HG03565 (cell line): ENCODE results near the gene PSG6.
"Not testable (repeated sequence)": the region's sequence is repeated elsewhere in the genome, so short reads cannot be mapped to it uniquely, and the experiment has no call there.

Experiments
- ATAC-seq: cut with Tn5 transposase; IDR thresholded peaks from one replicate; pipeline ENCODE4 v1.9.1; 2021; ENCODE audit warnings: mild to moderate bottlenecking, moderate library complexity; ENCODE audit not compliant: unreplicated experiment

PSG6 gene

DNA sequence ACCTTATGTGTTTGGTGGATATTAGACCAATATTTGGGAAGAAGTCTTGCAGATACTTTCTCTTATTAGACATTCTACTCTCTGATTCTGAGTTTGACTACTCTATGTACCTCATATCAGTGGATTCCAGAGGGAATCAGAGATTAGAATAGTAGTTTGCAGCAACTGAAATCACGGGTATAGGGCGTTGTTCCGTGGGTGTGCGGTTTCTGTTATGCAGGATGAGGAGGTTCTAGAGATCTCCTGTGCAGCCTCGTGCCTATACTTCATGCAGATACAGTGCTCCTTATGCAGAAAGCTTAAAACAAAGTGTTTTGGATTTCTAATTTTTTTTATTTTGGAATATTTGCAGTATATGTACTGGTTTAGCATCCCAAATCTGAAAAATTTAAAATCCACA is 6.0 kb downstream of the PSG6 start:
- not testable (repeated sequence) for ATAC-seq

DNA sequence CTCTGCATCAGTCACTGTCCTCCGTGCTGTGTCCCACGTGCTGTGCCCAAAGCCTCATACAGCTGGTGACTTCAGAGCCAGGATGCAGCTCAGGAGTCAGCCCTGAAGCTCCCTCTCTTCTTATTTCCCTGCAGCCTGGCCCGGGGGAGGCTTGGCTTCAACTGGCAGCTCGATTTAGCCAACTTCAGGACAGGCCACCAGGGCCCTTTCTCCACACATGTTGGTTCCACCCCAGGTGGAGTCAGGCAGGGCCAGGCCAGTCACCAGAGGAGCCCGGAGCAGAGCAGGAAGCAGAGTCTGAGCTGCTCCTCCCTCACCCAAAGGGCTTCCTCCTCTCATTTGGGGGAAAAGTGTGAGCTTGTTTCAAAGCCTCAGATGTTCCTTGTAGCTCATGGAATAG is 11.5 kb downstream of the PSG6 start:
- ATAC-seq: not testable (repeated sequence)

DNA sequence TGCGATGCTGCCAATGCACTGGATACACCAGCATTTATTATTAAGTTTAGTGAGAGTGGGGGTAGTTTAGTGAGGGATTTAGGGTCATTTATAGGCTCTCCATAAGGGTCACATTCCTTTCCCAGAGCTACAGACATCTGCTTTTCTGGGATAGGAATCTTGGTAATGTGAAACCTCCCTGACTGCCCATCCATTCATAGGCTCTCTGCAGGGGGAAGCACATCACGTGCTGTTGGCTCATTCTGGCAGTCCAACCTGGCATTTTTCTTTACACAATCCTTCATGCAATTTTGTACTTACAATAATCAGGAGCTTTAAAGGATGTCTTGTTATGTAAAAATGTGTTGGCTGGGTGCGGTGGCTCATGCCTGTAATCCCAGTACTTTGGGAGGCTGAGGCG is 17.1 kb downstream of the PSG6 start:
- not testable (repeated sequence) for ATAC-seq

DNA sequence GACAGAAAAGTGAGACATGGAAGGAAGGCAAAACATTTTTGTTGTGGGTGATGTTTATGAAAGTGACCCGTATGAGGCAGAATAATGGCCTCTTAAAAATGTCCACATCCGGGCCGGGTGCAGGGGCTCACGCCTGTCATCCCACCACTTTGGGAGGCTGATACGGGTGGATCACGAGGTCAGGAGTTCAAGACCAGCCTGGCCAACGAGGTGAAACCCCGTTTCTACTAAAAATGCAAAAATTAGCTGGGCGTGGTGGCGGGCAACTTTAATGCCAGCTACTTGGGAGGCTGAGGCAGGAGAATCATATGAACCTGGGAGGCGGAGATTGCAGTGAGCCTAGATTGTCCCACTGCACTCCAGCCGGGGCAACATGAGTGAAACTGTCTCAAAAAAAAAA is 18.0 kb downstream of the PSG6 start:
- ATAC-seq: not testable (repeated sequence)

DNA sequence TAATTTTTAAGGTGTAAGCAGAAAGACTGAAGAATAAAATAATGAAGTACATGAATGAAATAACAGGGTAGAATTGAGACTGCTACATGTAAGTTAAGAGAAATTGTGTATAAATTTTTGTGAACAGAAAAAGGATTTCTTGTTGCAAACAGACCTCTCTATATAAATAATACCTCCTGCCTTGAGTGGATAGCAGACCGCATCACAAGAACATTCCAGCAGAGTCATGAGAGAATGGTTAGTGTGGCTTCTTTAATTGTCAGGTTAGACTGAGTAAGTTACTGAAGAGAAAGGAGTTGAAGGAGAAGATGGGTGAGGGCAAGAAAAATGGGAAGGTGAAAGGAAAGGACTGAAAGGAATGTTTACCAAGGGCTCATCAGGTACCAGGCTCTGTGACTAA is 18.6 kb downstream of the PSG6 start:
- not testable (repeated sequence) for ATAC-seq

DNA sequence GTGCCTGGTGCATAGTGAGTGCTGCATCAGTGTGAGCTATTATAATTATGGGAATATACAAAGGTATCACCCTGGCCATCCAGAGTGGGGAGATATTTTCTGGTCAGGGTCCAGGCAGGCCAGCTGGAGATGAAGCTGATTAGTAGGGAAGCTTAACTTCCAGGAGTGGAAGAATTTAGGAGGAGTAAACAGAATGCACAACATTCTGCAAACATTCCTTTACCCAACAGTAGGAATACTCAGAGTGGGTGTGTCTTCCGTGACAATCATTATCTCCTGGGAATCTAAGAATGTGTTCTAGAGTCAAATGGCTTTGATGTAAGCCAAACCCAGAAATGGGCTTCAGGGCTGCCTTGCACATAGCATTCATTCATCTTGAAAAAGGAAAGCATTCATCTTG is 19.0 kb downstream of the PSG6 start:
- ATAC-seq: not testable (repeated sequence)

DNA sequence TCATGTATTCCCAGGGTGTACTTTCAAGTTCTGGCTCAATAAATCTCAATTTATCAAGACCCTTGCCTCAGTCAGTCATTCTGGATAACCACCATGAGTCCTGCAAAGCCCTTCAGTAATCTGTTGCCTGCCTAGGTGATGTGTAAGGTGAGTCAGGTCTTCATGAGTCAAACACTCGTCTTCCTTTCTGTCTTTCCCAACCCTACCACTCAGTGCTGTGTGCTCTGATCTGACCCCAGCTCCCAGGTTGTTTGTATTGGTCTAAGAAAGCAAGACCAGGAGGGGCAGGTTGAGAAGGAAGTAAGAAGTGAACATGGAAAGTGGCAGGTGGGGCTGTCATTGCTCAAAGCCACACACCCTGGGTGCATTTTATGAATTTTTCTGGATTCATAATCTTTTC is 20.0 kb downstream of the PSG6 start:
- not testable (repeated sequence) for ATAC-seq

DNA sequence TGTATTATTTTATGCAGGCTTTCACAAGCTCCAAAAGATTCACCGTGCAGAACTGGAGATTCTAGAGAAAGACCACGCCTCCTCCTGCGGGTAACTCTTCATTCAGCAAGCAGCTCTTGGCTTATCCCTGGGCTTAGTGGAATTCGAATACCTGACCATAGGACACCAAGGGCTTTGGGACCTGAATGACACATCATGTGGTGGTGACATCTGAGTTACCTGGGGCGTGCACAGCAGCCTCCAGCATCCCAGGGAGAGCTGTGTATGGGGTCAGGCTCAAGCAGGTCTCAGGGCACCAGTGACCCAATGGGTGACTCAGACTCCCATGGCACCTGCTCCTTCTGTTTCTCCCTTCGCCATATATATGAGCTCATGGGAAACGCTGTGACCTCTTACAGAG is 27.2 kb downstream of the PSG6 start:
- not testable (repeated sequence) for ATAC-seq

DNA sequence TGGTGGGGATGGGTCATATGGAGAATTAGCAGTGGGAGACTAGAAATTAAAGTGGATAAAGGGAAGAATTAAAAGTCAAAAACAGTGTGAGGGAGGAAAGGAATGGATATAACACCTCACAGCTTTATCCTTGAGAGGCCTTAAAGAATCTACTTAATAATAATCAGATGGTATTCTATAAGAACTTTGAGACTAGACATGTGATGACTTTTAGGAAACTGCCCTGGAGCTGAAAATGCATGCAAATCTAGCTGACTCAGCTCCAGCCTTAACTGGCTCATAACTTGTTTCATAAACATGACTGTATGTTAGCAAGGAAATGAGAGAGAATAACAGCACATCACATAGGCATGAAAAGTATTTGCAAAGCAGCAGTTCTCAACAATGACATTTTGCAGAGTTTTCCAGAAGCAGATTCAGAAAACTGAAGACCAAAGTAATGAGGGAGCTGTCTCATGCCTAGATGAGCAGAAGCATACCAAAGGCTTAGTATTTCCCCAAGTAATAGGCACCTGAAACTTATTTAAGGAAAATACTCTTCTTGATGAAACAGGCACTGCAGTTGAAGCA is 29.7 kb downstream of the PSG6 start:
- ATAC-seq: not testable (repeated sequence)

DNA sequence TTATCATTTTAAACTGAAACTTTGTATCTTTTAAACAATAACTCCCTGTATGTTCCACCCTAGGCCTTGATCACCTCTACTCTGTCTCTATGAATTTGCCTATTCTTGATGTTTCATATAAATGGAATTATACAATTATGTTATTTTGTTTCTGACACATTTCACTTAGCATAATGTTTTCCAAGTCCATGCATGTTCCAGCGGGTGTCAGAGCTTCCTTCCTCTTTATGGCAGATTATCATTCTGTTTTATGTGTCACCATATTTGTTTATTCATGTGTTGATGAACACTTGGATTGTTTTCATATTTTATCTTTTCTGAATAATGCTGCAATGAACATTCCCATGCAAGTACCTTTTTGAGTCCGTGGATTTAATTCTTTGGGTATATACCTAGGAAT is 35.0 kb downstream of the PSG6 start:
- not testable (repeated sequence) for ATAC-seq

DNA sequence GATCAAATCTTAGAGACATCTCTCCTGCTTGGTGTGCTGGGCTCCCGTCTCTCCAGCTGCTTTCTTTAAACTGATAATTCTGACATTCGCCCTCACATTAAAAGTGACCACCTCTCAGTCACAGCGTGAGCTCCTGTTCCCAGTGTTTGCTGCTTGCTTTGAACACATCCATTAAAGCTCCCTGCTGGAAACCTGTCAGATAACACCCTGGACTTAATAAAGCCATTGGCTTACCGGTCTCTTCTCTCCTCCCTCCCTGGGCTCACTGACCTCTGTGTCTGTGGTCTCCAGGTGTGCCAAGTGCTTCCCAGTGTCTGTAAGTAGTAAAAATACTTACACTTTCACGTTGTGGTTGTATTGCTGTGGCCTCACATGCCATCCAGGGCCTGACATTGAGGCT is 35.7 kb downstream of the PSG6 start:
- ATAC-seq: not testable (repeated sequence)

DNA sequence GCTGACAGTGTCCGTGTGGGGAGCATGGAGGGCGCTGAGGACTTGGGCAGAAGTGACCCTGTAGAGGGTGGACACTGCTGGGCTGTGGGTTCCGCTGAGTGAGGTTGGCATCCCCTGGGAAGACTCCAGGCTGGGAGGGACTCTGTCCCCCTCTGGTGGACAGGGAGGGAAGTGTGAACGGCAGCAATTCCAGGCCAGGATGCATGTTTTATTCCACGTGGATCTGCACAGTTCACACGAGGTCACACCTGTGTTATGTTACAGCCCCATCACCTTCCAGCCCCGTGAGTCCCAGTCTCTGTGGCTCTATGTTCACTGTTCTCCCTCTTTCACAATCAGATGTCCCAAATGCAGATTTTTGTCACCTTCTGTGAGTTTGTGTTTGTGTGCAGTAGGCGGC is 36.4 kb downstream of the PSG6 start:
- ATAC-seq: not testable (repeated sequence)

DNA sequence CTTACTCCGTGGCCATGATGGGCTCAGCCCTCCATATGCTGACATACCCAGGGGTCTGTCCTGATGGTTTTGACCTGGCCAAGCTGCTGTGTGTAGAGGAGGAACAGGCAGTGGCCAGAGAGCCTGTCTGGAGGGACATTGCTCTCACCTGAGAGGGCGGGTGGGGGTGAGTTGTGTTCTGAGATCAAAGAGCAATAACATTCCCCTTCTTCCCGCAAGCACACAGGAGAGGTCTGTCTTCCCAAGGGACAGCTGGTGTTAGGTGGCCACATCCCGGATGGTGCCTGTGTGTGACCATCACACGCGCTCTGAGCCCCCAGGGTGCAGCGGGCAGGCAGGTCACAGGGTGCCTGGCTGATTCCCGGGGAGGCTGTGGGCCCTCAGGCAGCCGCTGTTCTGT is 37.1 kb downstream of the PSG6 start:
- not testable (repeated sequence) for ATAC-seq

DNA sequence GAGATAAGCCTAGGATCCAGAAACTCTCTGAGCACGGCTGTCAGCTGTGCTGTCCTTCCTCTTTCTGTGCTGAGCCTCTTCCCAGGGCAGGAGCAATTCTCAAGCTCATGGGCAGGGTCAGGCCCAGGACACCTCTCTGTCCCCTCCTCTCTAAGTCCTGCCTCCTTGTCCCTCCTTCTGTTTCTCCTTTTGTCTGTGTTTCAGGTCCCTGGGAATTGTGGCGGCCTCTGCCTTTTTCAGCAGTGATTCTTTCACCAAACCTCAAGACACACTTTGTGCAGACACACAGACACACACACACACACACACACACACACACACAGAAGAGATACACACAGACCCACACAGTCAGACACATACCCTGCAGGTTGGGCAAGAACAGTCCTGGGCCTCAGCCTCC is 38.1 kb downstream of the PSG6 start, which contains the start of gene PSG1:
Gene PSG1, minus strand, starts transcription at position 101 of the 400 bp plus-strand sequence. CDS start 132 bp downstream, outside the sequence.
- no peak for ATAC-seq

DNA sequence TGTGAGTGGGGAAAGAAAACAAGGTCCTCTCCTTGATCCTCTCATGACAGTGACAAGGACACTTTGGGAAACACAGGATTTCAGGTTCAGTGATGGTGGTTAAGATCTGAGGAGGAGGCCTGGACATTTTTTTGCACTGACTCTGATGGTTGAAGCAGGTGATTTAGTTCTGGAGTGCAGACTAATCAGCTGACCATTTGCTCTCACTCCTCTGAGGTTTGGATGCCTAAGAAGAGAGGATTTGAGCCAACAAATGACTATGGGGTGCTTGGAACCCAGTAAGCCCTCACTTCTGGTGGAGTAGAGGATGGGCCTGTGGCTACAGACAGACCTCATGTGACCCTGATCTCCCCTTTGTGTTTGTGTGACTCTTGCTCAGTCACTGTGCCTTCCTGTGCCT is 41.1 kb downstream of the PSG6 start:
- not testable (repeated sequence) for ATAC-seq

DNA sequence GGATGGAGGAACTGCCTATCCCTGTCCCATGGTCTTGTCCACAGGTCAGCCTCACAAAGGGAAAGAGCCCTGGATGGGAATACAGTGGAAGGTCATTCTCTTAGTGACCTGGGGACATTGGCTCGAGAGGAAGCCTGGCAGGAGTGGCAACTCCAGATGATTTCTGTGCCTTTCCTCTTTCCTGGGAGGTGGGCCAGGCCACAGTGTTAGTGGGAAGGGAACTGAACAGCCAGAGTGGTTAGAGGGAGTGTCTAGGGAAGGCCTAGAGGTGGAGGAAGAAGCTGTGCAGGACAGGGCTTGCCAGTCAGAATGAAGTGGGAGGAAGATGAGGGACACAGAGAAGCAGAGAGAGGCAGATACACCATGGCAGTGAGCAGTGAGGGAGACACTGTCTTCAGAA is 41.8 kb downstream of the PSG6 start:
- not testable (repeated sequence) for ATAC-seq

DNA sequence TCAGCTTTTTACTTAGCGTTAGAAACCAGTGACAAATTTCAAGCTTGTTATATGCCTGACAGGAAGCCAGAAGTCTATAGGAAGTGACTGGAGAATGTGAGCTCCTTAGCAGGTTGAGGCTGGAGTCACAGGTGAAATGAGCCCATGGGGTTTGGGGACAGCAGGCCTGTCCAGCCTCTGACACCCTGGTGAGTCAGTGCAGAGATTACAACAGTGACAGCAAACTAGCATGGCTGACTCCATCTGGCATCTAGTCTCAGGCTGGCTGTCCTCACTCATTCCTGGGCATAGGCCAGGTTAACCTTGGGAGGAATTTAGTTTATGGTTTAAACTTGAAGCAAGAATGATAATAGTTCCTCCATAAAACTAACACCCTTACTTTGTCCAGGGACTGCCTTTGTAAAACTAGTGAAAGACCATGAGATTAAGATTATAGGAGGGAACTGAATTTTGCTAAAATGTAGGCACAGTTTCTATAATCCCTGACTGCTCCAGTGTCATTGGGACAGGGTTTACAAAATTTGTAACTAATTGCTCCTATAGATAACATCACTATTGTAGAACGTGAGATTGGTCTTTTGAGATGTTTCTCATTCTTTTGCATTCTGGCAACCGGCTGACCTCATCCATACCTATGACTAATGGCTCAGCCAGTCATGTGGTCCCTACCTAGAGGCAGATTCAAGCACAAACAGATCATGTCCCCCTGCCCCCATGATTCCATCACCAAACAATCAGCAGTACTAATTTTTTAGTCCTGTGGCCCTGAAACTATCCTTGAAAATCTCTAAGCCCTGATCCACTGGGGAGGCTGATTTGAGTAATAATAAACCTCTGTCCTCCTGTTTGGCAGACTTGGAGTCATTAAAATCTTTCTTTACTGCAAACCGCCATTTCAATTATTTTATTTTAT is 42.5 kb downstream of the PSG6 start:
- ATAC-seq: not testable (repeated sequence)

DNA sequence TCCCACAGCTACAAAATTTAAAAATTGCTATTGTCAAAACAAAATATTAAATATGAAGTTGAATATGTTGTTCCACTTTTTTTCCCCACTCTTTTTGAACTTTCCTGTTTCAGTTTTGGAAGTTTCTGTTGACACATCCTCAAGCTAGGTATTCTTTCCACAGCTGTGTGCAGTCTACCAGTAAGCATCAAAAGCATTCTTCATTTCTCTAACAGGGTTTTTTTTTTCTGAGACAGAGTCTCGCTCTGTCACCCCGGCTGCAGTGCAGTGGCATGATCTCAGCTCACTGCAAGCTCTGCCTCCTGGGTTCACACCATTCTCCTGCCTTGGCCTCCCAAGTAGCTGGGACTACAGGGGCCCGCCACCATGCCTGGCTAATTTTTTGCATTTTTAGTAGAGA is 43.6 kb downstream of the PSG6 start:
- not testable (repeated sequence) for ATAC-seq

DNA sequence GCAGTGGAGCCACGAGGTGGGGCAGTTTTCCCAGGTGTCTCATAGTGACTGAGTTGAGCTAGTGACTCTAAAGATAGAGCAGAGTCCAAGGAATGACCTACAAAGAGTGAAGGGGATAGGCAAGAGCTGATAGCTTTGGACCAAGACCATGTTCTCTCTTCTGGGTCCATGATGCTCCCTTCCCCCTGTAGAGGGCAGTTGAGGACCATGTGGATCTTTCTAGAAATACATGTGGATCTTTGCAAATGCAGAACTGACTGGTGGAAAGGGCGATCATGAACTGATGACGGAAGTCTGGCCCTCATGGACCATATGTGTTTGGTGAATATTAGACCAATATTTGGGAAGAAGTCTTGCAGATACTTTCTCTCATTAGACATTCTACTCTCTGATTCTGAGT is 45.1 kb downstream of the PSG6 start:
- ATAC-seq: no peak

DNA sequence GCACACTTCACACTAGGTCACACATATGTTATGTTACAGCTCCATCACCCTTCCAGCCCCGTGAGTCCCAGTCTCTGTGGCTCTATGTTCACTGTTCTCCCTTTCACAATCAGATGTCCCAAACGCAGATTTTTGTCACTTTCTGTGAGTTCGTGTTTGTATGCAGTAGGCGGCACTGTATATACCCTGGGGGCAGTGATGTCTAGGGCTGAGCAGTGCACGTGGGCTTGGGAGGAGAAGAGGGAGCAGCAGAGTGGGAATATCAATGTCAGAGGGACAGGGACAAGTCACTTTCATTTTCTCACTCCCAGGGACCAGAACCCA is 60.2 kb downstream of the PSG6 start:
- no peak for ATAC-seq

DNA sequence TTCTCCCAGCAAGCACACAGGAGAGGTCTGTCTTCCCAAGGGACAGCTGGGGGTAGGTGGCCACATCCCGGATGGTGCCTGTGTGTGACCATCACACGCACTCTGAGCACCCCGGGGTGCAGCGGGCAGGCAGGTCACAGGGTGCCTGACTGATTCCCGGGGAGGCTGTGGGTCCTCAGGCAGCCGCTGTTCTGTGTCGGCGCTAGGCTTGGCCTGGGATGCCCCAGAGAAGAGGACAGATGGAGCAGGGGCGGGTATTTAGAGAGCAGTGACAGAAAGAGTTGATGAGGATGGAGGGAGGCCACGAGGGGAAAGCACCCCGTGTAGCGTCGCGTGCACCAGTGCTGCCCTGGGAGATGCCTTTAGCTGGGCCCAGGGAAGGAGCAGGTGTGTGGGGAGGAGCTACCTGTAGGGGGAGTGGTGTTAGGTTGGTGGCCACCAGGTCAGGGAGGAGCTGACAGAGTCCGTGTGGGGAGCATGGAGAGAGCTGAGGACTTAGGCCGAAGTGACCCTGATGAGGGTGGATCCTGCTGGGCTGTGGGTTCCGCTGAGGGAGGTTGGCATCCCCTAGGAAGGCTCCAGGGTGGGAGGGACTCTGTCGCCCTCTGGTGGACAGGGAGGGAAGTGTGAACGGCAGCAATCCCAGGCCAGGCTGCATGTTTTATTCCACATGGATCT is 60.7 kb downstream of the PSG6 start:
- ATAC-seq: not testable (repeated sequence)

DNA sequence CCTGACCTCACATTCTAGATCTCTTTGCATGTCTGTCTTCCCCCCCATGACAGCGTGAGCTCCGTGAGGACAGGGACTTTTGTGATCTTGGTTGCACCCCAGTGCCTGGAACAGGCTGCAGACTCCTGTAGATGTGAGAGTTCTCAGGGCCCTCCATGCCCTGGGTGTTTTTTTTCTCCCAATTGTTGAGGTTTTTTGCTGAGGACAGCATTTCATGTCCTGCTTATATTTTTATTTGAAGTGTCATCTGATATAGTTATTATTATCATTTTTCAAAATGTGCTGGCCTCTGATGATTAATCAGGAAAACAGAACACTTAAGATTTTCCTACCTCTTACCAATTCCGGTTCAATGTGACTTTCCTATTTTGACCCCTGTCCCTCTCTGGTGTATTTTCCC is 62.9 kb downstream of the PSG6 start:
- not testable (repeated sequence) for ATAC-seq
